GF-D8 (cell line): ENCODE data around the gene RFC3.
"Not testable (repeated sequence)": the region's sequence is repeated elsewhere in the genome, so short reads cannot be mapped to it uniquely, and the experiment has no call there.

Source experiments
- DNase-seq: peaks from one replicate; lab custom pipeline; 2025; lab: John Stamatoyannopoulos, UW

The RFC3 gene, protein sequence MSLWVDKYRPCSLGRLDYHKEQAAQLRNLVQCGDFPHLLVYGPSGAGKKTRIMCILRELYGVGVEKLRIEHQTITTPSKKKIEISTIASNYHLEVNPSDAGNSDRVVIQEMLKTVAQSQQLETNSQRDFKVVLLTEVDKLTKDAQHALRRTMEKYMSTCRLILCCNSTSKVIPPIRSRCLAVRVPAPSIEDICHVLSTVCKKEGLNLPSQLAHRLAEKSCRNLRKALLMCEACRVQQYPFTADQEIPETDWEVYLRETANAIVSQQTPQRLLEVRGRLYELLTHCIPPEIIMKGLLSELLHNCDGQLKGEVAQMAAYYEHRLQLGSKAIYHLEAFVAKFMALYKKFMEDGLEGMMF

DNA sequence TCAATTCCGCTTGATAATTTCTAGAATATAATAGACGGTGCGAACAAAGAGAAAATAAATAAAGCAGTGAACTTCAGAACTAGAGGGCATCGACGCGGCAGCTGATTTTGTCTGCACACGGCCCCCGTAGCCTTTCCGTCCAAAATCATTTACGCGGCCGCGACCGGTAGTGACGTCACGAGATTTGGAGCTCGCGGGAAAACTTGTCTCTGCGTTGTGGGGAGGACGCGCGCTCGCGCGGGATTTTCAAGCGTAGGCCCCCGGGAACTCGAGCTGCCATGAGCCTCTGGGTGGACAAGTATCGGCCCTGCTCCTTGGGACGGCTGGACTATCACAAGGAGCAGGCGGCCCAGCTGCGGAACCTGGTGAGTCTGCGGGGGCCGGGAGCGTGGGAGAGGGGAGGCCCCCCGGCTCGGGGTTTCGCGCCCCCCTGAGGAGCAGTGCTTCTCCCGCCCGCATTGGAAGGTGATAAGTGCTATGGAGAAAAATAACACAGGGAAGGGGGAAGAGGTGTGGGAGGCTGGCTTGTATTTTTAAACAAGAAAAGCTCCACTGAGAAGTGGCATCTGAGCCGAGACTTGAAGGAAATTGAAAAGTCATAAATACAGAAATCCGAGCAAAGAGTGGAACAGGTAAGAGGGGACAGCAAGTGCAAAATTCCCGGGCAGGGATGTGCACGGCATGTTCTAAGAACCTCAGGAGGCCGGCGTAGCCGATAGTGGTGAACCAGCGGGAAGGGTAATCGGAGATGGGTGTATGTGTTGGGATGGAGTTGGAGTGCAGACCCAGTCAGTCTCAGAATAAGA, at the start of gene RFC3:
TSS of gene RFC3 (plus strand) at position 249 of the 806 bp plus-strand sequence. CDS start at position 279, 30 bp downstream.
- peak; percentile 93 for DNase-seq

DNA sequence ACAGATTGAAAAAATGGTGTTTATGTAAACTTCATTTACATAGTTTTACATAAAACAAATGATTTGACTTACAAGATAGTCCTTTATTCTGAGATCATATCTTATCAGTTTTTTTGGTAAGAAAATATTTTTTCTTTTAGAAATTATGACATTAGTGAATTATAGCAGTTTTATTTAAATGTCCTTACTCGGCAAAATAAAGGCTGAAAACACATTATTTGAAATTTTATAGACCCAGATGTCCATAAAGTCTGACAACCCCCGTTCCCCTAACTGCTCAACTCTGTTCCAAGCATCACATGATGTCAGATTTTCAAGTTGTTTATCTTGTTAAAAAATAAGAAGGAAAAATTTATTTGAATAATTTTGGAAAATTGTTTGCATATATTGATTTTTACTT, 46.7 kb upstream of the RFC3 start:
- no peak for DNase-seq

DNA sequence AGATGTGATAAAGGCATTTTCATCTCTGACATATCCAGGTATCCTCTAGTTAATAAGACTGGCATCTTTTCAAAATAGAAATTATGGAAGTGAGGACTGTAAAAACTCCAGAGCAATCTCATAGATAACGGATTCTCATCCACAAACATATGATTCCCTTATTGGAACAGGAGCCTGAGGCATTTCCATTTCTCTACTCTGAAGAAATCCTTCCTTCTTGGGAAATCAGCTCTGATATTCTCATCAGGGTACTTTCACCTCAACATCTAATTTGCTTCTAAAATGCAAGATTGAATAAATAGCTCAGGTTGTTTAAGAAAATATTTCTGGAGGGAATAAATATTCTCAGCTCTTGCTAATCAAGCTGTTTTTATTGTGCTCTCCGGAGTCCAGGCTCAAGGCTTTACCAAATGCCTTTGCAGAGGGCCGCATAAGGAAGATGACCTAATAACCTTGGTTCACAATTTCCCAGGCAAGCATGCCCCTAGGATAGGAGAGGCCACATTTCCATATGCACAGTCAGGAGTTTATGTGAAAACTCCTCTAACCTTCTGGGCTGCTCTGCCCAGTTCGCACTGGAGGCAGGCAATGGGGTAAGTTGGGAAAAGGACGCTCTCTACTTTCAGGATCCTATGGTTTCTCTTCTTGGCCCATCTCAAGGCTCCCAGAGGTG, 44.0 kb upstream of the RFC3 start:
- DNase-seq = no peak

DNA sequence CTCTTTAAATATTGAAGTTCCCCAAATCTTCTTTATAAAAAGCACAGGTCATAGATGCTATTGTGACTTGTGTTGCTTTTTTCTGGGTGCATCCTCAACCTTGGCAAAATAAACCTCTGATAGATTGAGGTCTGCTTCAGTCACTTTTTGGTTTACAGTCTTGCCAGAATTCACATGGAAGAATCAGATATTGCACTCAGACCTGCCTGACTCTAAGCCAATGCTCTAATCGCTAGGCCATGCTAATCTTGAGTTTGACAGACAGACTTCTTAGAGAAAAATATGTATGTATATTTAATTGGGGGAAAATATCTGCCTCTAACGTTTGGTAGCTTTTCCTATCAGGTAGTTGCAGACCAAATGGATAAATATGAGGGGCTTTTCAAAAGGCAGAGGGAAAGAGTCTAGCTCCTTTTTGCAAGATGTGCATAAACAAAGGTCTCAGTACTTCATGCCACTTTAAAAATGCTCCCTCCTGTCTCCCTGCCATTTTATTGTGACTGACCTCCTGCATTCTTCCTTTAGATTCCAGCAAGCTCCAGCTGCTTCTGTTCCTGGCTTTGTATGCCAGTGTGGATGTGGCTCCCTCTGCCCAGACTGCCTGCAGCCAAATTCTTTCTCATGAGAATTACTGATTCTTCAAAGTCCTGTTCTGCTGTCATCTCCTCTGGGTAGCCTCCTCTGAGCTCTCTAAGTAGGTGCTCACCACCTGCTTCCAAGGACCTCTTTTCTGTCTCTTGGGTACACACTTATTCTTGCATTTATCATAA, 42.4 kb upstream of the RFC3 start:
- no peak for DNase-seq

- no peak for DNase-seq
Observed at GRCh38 chr13:33776239-33776881, 41.6 kb upstream of the RFC3 start.

GRCh38 chr13:33782631-33783030, 35.3 kb upstream of the RFC3 start:
- DNase-seq = no peak

- DNase-seq = not testable (repeated sequence)
Observed at GRCh38 chr13:33783212-33783611, 34.7 kb upstream of the RFC3 start.

DNA sequence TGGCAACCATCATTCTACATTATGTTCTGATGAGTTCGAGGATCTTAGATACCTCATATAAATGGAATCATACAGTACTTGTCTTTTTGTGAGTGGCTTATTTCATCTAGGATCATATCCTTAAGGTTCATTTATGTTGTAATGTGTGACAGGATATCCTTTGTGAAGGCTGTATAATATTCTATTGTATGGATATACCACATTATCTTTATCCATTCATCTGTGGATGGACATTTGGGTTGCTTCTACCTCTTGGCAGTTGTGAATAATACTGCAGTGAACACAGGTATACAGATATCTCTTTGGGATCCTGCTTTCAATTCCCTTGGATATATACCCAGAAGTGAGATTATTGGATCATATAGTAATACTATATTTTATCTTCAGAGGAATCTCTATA, 33.2 kb upstream of the RFC3 start:
- DNase-seq = no peak

DNA sequence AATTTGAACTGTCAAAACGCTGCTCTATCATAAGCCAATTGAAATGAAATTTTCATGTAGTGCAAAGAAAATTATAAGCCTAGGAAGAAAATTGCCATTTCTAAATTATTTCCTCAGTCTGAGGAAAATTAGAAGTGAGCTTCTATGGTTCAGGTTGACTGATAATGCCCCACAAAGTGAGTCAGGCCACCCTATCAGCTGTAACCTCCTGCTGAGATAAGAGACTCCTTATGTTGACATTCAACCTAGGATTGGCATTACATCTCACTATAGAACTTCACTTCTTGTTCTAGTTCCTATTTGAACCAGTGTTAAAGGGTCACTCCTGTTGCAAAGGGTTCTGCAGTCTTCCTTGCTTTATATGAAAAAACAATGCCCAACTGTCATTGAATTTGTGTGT, 32.6 kb upstream of the RFC3 start:
- DNase-seq = no peak

DNA sequence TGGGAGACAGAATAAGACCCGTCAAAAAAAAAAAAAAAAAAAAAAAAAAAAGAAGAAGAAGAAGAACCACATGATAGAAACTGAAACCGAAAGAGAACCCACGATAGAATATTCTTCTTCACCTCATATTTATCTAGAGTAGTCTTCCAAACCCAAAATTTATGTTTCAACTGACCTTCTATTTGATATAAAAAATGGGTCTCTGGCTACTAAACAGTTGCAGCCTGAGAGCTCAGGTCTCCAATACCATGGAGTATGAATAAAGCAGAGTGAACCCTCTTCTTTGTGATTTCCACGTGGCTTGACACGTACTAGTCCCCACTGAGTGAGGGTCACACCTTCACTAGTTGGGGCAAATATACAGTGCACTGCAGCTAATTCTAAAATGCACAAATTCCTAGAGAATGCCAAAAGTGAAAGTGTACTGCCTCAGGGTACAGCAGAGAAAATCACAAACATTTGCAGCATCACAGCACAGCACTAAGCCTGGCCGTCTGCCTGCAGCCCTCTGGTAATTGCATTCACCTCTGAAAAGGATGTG, 30.8 kb upstream of the RFC3 start:
- no peak for DNase-seq

DNA sequence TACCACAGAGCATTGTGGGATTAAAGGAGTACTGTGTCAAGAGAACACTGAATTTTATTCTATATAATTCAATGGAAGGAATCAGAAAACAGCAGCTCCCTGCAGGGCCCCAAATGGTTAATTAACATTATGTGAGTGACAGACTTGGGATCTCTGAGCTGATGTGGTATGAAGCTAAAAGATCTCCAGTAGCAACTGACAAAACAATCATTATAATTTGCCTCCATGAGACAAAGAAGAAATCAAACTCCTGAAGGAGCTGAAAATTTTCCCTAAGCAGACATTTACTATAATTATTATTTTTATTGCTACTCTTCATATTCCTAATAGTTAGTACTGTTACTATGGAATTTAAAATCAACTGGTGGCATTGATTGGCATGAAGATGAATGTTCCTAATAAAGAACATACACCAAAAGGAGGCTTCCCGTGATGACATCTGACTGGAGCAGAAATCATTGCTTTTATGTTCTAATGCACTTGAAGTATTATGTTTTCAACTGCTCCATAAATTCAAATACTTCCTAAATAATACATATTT, 28.8 kb upstream of the RFC3 start:
- no peak for DNase-seq

GRCh38 chr13:33789739-33790138, 28.2 kb upstream of the RFC3 start:
- DNase-seq = no peak

DNA sequence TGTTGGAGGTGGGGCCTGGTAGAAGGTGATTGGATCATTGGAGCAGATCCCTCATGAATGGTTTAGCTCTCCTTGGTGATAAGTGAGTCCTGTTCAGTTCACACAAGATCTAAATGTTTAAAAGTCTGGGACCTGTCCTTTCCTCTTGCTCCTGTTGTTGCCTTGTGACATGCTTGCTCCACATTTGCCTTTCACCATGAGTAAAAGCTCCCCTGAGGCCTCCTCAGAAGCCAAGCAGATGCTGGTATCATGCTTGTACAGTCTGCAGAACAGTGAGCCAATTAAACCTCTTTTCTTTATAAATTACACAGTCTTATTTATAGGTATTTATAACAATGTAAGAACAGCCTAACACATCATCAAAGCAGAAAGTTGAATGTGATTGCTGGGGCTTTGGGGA, 24.2 kb upstream of the RFC3 start:
- DNase-seq = no peak

GRCh38 chr13:33794576-33794975, 23.4 kb upstream of the RFC3 start:
- no peak for DNase-seq

GRCh38 chr13:33796095-33796494, 21.9 kb upstream of the RFC3 start:
- DNase-seq = no peak

- DNase-seq = no peak
Observed at GRCh38 chr13:33797622-33798021, 20.3 kb upstream of the RFC3 start.

DNA sequence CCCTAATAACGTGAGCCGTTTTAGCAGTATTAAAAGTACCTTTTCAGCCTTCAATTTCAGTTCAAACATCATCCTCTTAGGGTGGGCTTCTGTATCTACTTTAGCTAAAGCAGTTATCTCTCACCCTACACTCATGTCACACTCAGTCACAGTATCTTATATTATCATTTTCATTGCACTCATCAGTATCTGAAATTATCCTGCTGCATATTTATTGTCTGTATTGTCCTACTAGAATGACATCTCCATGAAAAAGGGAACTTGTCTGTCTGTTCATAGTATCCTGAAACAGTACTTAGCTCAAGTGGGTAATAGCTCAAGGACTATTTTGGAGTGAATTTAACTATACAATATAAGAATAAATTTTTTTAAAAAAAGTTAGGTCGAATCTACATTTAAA, 19.9 kb upstream of the RFC3 start:
- no peak for DNase-seq

GRCh38 chr13:33799950-33800592, 17.9 kb upstream of the RFC3 start:
- DNase-seq = no peak

- no peak for DNase-seq
Observed at GRCh38 chr13:33800646-33801186, 17.2 kb upstream of the RFC3 start.
